ENCODE measurements around the gene BICD1.

GRCh38 chr12:32110417-32110816, 3.8 kb downstream of the BICD1 start:
- TF ChIP-seq CTCF (IDR thresholded peaks at IDR 0.05) = no peak
- TF ChIP-seq POLR2A (IDR thresholded peaks at IDR 0.05) = no peak
- TF ChIP-seq EP300 (IDR thresholded peaks at IDR 0.05) = no peak
